Vagina (tissue), 2 donors: ENCODE measurements around the gene MAZ.

Experiments used
- CTCF ChIP-seq, 3 experiments: fragments of 450-650 bp in 2 of 3; fragments of 200-600 bp in 1 of 3; sonication (generic) in 1 of 3; IDR thresholded peaks; one replicate each; pipeline ENCODE4 v1.5.1; 2017 to 2019; ENCODE audit warnings: antibody characterized with exemption in 3 of 3, mild to moderate bottlenecking in 2 of 3, moderate library complexity in 2 of 3
- POLR2AphosphoS5 ChIP-seq, 2 donors: sonication (generic); formaldehyde crosslinking; IDR thresholded peaks; one replicate each; pipeline ENCODE4 v1.9.0; 2017; ENCODE audit warnings: antibody characterized with exemption in 2 of 2, mild to moderate bottlenecking in 2 of 2, low read depth in 1 of 2; ENCODE audit not compliant: insufficient read depth in 1 of 2

DNA sequence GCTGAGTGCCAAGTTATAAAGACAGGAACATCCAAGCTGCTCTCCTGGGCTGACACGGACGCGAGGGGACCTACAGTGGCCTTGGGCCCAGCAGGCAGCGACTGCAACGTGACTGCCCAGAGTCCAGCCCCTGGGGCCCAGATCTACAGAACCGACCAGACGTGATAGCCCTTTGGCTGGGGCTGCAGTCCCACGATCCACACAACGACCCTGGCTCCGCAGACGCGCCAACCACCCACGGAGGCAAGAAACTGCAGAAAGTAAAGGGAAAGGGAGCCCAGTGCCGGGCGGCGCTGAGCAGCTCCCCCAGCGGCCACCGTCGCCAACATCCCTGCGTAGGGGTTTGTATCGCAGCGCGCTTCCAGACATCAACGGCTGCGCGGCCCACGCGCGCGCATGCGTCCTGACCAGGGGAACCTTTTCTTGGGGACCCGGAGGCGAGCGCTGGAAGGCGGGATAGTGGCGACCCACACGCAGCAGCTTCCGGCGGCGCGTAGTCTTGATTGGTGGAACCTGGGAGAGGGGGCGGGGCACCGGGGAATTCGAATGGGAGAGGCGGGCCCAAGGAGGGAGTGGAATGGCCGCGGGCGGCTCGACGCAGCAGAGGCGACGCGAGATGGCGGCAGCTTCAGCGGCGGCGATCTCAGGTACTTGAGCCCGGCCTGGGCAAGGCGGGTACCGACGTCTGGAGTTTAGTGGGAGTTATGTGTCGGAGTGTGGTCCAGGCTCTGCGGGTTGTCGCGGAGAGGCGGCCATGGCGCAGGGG, 16.0 kb upstream of the MAZ start, which contains the start of gene KIF22:
- TF ChIP-seq CTCF (IDR thresholded peaks at IDR 0.05) (peak; percentile 63 to 78 (median 67)), POLR2AphosphoS5 (IDR thresholded peaks at IDR 0.05; ENCODE audit: insufficient read depth in 1 of 2, low read depth in 1 of 2) (peak; percentile 96 to 100)
